Umbilical cord (tissue), 2 donors: ENCODE measurements around the gene CFAP20DC. TPM values are rescaled to one million over a fixed set of nuclear protein-coding genes. Genes with fewer than 3 reads are reported as not detected.
"Not testable (repeated sequence)": the region's sequence is repeated elsewhere in the genome, so short reads cannot be mapped to it uniquely, and the experiment has no call there.

Source experiments
- DNase-seq: peaks from one replicate; pipeline ENCODE4 v3.0.0-alpha.2; 2015; ENCODE audit warnings: low spot score
- total RNA-seq: library from RNA; depleted of rRNA; stranded (reverse); fragments of >200 nt; gene quantifications from one replicate; pipeline ENCODE4 v1.2.3, GENCODE V29; 2014; ENCODE audit warnings: low replicate concordance; ENCODE audit not compliant: insufficient read depth

CFAP20DC gene
- total RNA-seq, 1 donor from 2014 or later: 9.4 TPM

DNA sequence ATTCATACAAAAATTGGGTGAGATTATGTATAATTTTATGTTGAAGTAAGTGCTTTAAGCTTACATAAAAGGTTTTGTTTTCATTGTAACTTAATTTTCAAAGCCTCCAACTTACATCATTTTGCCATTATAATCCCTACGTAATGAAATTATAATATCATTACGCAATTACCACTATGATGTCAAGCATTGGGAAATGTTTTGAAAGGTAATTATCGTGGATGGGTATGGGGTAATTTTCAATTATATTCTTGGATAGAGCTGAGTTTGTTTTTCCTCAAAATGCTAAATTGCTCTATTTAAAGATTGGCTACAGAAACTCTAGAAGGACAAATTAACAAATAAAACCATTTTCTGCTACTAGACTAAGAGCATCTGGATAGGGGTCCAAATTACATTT, 303.1 kb downstream of the CFAP20DC start:
- DNase-seq: no peak

DNA sequence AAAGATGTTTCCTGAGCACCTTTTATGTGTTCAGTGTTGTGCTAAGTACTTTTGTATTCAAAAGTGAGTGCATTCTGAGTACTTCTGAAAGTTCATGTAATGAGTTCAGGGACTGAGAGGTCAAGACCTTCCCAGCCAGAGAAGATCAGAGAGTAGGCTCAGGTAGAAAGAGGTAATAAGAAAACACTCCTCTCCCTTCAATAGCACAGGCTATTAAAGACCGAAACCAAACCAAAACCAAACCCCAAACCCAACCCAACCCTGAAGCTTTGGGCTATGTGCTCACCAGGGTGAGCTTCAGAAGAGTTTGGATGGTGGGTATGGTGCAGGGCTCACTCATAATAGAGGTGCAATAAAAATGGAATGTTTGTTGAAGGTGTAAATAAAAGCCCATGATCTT, 306.5 kb downstream of the CFAP20DC start:
- DNase-seq: no peak

DNA sequence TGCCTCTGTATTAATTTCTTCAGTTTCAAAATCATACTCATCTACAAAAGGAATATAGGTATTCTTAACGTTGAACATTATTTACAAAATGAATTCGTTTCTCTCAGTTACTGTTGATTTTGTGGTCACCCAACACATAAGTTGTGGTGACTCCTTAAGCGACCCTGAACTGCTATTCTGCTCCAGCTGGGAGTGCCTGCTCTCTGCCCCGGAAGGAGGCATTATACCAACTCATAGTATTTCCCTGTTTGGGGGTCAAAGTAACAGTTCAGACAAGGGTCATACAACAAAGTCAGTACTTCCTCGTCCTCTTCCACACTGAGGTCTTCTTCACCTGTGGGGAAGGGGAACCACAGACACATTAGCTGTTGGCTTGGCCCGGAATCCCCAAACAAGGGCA, 307.6 kb downstream of the CFAP20DC start:
- DNase-seq: no peak

DNA sequence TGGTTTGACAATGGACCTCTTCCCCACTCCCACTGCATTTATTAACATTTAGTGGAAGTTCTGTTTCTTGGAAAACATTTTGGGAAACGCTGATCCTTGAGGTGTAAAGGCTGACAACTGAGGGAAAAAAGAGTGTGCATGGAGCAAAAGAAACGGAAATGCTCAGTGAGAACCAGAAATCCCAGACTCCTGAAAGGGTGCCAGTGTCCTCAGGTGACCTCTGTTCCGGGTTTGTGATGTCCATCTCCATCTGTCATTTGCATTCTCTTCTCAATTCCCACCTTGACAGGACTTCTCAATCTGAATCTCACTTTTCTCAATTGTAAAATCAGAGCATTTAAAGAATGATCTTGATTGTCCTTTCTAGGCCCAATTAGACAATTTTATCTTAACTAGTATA, 312.2 kb downstream of the CFAP20DC start:
- no peak for DNase-seq

DNA sequence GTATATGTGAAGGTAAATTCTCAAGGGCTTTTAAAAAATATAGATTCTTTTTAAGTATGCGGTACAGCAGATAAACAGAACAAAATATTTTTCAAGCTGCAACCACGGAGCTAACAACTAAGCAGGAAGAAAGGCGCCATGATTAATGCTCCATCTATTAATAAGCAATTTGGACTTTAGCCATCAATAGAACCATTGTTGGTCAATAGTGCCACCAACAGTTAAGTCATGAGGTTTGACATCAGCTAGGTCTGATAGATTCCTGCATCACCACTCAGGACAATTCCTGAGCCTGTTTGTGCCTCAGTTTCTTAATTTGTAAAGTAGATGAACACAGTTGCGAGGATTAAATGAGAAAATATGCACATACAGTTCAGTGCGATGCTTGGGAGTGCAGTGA, 318.2 kb downstream of the CFAP20DC start:
- no peak for DNase-seq

DNA sequence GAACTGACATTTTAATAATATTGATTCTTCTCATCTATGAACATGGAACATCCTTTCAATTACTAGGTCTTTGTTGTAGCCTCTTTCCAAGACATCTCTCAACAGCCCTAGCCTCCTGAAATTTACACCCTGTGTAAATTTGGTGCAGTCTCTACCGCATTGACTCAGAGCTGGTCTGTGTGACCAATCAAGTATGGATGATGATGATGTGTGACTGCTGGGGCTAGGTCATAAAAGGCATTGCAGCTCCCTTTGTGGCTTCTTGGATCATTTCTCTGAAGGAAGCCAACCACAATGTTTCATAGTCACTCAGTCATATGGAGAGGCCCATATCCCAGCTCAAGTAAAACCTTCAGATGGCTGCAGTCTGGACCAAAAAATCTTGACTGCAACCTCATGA, 321.1 kb downstream of the CFAP20DC start:
- DNase-seq: no peak

DNA sequence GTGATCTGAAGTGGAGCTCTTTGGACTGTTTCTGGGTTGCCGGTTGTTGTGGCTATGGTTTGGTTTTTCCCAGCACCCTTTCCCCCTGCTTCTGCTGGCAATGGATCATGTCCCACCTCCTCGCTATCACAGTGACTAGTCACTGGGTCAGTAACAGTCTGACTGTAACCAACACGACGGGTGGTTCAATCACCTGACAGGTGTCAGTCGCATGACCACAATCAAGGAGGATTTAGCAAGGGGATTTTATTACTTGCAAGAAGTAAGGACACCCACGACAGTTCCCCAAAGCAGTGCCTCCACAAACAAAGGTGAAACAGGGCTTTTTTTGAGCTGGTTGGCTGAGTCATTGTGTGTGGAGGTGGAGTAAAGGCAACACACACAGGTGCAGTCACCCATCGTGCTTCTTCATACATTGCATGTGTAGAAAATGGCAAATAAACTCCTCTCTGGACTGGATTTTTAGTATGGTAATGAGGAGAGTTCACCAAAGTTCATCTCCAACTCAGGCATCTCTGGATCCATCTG, 324.4 kb downstream of the CFAP20DC start:
- DNase-seq: no peak

DNA sequence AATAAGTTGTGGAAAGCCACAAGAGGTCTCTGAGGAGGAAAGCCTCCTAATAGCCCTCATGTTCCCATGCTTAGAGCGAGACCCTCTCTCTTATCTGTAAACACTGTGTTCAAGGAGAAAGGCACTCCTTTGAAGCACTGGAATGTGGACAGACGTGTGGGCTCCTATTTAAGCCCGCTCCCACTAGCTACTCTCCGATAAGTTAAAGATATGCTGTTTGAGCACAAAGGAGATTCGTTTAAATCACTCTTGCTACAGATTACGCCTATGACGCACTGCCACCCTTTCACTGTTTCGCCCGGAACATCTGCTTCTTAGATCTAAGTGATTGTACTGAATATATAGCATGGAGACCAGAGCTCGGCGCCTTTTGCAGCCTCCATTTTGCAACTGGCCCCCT, 325.5 kb downstream of the CFAP20DC start:
- DNase-seq: peak; percentile 48

DNA sequence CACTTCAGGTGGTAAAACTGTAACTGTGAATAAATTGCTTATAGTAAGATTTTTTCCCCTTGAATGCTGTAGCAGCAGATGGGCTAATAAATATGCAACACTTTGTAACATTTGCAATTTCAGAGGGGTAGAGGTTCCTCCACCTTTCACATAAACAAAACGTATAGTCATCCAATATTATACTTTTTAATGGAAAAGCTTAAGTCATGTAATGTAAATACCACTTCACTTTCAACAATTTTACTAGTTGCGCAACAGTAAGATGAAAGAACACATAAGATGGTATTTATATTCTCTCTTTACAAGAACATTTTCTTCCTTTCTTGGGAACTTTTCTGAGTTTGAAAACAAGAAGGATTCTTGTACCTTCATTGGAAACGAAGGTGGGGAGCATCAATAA, 326.7 kb downstream of the CFAP20DC start:
- peak; percentile 49 for DNase-seq

DNA sequence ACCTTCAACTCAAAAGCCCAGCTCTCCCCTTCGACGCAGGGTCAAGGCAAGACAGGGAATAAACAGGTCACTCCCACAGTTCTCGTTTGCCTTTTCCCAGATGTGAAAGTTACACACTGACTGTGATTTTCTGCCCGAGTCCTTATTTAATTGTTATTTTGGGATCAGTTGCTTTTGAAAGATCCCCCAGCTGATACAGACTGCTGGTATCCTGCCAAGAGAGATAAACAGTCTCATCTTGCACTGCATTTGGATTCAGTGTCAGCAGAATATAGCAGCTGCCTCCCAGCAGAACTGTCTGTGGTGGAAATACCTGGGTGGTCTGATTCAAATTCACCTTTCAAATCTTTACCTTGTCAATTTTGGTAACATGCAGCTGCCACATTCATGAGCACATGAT, 327.3 kb downstream of the CFAP20DC start:
- peak; percentile 26 for DNase-seq

DNA sequence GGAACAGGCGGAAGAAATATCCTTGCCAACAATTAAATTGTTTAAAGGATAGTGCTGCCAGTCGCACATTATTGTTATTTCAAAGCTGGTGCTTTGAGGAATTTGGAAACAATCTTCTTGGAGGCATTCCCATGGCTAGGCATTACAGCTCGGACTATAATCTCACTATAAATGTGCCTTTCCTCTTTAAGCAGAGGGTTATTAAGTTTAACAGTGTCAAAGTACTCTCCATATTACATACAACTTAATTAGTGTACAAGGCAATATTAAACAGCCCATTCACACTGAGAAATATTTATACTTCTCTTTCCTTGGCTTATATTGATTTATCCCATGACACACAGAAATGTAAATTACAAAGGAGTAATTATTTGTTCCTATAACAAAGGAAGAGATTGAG, 329.3 kb downstream of the CFAP20DC start:
- DNase-seq: no peak

DNA sequence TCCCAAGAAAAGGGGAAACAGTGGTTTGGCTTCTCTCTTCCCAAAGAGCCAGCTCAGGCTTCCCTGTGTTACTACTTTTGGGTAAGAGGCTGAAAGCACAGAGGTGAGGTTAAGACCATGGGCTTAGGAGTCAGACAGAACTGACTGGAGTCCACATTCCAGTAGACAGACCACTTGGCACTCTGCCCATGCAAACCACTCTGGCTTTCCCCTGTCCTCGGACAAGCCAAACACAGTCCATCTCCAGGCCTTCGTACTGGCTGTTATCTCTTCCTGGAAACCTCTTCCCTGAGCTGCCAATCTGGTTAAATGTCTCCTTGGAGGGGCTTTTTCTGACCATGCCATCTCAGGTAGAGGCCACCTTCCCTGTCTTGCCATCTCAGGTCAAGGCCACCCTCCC, 330.1 kb downstream of the CFAP20DC start:
- DNase-seq: peak; percentile 10

DNA sequence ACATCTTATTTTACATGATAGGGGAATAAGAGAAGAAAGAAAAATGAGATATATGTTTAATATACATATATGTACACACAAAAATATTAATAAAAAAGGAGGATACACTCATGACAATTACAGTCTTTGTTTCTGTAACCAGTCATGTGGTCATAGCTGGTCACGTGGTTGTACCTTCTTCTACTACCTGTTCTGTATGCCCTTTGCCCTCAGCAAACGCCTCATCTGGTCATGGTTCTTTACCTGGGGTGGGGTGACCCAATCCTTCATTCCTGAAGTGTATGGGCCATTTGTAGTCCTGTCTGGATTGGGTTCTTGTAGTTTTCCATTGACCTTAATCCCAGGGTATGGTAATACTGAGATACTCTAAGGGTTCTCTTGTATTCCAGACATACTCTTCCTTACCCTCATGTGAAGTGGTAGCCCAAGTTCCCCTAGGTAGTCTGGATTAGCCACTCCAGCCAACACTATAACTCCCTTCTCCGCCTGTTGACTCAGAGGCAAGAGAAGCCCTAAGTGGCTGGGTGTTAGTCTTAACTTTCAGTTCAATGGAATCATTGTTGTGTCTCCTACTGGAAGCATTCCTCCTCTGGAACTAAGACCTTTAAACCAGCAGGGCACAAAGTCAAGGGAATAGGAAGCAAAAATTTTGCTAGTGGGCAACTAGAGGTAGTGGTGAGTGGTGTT, 336.0 kb downstream of the CFAP20DC start:
- DNase-seq: no peak

DNA sequence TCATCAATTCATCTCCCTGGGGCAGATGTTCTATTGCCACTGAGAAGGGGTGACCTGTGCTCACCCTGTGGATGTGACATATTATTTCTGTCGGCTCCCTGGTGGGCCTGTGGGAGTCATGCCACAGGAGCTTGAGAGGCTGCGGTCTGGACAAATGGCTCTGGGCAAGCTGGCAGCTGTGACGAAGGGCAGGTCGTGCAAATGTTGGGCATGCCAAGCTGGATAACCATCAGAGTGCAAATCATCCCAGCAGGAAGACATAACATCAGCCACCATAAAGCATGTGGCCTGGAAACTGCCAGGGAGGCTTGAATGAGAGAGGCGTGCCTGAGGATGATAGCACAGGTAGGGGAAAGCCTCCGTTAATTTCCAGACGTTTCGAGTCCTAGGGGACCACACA, 338.0 kb downstream of the CFAP20DC start:
- DNase-seq: no peak

DNA sequence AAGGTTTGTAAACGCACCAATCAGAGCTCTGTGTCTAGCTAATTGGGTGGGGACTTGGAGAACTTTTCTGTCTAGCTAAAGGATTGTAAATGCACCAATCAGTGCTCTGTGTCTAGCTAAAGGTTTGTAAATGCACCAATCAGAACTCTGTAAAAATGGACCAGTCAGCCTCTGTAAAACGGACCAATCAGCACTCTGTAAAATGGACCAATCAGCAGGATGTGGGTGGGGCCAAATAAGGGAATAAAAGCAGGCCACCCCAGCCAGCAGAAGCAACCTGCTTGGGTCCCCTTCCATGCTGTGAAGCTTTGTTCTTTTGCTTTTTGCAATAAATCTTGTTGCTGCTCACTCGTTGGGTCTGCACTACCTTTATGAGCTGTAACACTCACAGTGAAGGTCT, 340.8 kb downstream of the CFAP20DC start:
- DNase-seq: not testable (repeated sequence)

DNA sequence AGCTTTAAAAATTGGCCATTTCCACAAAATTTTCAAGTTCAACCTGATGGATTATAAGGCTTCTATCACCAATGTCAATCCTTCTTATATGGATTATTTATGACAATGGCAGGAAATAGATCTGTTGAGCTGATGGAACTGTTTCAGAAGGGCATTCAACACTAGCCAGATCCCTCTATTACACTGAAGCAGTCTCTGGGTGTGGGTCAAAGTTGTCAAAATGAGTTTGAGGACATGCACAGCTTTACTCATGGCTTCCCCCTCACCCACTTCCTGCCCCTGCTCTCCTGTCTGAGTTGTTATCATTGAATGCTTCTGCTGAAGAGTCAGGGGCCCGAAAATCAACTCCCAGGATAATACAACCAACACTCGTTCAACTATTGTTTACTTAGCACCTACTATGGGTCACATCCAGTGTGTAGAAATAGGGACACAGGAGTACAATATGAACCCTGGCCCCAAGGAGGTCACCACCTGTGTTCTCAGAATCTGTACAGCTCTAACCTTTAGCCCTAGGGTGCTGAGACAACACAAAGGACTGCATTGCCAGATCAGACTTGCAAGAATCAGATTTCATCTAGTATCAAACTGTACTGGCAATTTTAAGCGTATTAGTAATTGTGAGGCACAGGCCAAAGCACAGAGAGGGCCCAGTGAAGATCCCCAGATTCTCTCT, 341.6 kb downstream of the CFAP20DC start:
- DNase-seq: no peak

DNA sequence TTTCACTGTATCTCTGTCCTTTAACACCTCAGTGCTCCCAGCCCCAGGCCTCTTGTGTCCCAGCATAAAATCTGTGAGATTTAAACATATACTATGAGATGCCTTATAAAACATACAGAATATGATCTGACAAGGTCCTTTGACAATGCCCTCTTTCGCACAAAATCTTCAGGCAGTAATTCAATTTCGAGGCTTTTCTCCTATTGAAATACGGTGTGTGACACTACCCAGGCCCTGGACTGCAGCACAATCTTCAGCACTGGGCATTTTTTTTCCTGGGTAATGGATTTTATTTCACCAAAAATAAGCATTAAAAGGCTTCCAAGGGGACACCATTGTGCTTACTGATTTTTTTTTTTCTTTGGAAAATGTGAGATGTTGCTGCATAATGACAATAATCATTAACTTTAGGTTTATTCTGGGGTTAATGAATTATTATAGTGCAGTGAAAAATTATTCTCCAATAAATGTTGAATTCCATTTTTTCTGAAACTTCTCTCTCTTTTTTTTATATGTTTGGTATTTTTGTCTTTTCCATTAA, 342.4 kb downstream of the CFAP20DC start:
- DNase-seq: no peak

DNA sequence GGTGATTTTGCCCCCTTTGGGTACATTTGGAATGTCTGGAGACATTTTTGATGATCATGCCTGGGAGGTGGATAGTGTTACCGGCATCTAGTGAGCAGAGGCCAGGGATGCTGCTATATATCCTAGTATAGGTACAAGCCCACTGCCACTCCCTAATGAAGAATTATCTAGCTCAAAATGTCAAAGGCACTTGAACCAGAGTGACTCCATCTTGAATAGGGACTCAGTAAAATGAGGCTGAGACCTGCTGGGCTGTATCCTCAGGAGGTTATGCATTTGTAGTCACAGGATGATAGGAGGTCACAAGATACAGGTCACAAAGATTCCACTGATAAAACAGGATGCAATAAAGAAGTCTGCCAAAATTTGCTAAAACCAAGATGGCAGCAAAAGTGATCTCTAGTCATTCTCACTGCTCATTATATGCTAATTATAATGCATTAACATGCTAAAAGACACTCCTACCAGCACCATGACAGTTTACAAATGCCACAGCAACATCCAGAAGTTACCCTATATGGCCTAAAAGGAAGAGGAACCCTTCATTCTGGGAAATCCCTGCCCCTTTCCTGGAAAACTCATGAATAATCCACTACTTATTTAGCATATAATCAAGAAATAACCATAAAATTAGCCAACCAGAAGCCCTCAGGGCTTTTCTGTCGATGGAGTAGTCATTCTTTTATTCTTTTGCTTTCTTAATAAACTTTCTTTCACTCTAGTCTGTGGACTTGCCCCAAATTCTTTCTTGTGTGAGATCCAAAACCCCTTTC, 343.2 kb downstream of the CFAP20DC start:
- DNase-seq: no peak

DNA sequence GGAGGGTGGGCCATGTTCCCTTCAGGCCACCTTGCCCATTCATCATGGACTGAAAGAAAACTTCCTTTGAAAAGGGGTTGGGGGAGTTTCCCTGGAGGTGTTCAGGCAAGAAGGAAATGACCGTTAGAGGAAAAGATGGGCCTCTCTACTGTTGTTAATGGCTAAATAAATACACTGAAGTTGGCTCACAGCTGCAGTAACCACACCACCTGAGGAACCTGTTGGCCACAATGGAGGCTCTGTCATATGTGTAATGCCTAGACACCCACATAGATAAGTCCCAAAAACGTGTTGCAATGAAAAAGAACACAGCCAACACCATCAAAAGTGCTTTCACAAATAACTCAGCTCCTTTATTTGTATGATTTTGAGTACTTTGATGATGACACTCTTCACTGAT, 345.1 kb downstream of the CFAP20DC start:
- DNase-seq: no peak

DNA sequence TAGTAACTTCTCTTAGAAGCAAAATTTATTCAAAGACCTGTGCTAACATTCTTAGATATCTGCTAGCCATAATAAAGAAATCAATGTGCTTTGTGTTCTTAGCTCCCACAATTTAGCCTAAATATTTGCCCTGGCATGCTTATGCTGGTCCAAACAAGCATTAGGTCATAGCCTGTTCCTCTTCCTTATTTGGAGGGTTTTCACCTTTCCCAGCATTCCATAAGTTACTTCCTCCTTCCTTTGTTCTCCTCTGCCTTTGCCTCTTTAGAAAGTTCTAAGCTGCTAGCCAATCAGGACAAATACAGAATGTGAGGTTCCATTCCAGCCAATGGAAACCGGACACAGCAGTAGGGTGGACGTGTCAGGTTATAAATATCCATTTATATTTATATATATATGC, 345.5 kb downstream of the CFAP20DC start:
- DNase-seq: not testable (repeated sequence)

DNA sequence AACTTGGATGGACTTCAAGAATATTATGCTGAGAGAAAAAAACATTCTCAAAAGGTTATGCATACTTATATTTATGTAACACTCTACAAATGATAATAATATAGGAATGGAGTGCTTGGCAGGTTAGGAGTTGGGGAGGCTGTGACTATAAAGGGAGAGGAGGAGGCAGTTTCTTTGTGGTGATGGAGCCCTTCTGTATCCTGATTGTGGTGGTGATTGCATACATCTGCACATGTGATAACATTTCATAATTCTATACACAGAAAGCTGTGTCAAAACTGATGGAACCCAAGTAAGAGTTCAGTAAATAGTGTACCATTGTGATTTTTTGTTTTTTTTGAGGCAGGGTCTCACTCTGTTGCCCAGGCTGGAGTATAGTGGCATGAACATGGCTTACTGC, 351.6 kb downstream of the CFAP20DC start:
- no peak for DNase-seq

DNA sequence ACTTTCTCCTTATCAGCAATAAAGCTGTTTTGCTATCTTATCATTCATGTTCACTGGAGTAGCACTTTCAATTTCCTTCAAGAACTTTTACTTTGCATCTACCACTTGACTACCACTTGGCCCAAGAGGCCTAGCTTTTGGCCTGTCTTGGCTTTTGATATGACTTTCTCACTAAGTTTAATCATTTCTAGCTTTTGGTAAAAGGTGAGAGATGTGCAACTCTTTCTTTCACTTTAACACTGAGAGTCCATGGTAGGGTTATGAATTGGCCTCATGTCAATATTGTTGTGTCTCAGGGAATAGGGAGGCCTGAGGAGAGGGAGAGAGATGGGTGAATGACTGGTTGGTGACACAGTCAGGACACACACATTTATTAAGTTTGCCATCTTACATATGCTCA, 352.3 kb downstream of the CFAP20DC start:
- no peak for DNase-seq
